MCF 10A (cell line): ENCODE data around the gene ASPA. TPM values are rescaled to one million over a fixed set of nuclear protein-coding genes. Genes with fewer than 3 reads are reported as not detected.

Source experiments
- BruUV-seq: library from RNA; stranded (reverse); fragments of 400-500 nt; replicated peaks from 2 replicates; lab custom pipeline; 2021; lab: Mats Ljungman, UMichigan
- CTCF ChIA-PET: fragments of 300-600 bp; sonication (Branson Sonifier 250); formaldehyde crosslinking; extraction: SDS; loops from one replicate; lab custom pipeline; 2021; ENCODE audit warnings: antibody characterized with exemption, inconsistent platforms; lab: Yijun Ruan, JAX
- POLR2A ChIA-PET: fragments of 300-600, 350-650 bp; sonication (Branson Sonifier 250); formaldehyde crosslinking; extraction: SDS; loops from one replicate; lab custom pipeline; 2020; ENCODE audit warnings: antibody characterized with exemption, inconsistent platforms; lab: Yijun Ruan, JAX
- DNase-seq: peaks from one replicate; pipeline ENCODE4 v3.0.0-alpha.2; 2018; ENCODE audit not compliant: unreplicated experiment
- H3K27ac Mint-ChIP-seq: one replicate; pipeline ENCODE4 v1.8.0; 2022; ENCODE audit warnings: mild to moderate bottlenecking, low read depth, mixed read lengths; ENCODE audit not compliant: unreplicated experiment
- H3K27me3 Mint-ChIP-seq: one replicate; pipeline ENCODE4 v1.8.0; 2022; ENCODE audit warnings: mixed read lengths; ENCODE audit not compliant: insufficient read depth, unreplicated experiment
- H3K36me3 Mint-ChIP-seq: one replicate; pipeline ENCODE4 v1.8.0; 2022; ENCODE audit warnings: mild to moderate bottlenecking, moderate library complexity, mixed read lengths; ENCODE audit not compliant: insufficient read depth, unreplicated experiment
- H3K4me1 Mint-ChIP-seq: one replicate; pipeline ENCODE4 v1.8.0; 2022; ENCODE audit warnings: mixed read lengths; ENCODE audit not compliant: insufficient read depth, unreplicated experiment
- H3K4me3 Mint-ChIP-seq: one replicate; pipeline ENCODE4 v1.8.0; 2022; ENCODE audit warnings: mild to moderate bottlenecking, moderate library complexity, mixed read lengths; ENCODE audit not compliant: unreplicated experiment
- H3K9me3 Mint-ChIP-seq: one replicate; pipeline ENCODE4 v1.8.0; 2022; ENCODE audit warnings: mixed read lengths; ENCODE audit not compliant: unreplicated experiment
- intact Hi-C: fragments of 100-400 bp; cut with micrococcal nuclease; formaldehyde crosslinking; loops from 2 replicates; pipeline ENCODE4 v1.14.1; 2022
- total RNA-seq: library from RNA; stranded (reverse); gene quantifications from 2 replicates; pipeline ENCODE4 v1.2.3, GENCODE V29; 2022
- TF ChIP-seq, protein P1 (sequence below): fragments of 200-600 bp; IDR thresholded peaks from one replicate; pipeline ENCODE4 v1.8.0; 2022; ENCODE audit warnings: antibody characterized with exemption, mild to moderate bottlenecking; ENCODE audit not compliant: unreplicated experiment

The ASPA gene
- total RNA-seq, 1 experiment from 2014 or later: 0.54 TPM

DNA sequence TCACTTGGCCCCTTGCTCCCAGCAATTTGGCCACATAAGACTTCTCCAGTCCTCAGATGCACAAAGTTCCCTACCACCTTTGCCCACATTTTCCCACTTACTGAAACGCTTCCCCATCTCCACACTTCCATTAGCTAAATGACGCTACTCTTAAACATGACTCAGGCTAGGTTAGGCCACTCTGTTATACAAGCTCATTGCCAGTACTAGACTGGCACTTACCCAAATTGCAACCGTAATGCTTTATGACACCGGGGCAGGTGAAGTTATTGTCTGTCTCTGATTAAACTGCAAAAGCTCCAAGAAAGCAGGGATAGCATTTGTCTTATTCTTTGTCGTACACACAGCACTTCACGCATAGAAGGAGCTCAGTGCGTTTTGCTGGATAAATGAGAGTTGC lies 29.2 kb downstream of the ASPA start:
- BruUV-seq: no TSS peak
- H3K36me3 Mint-ChIP-seq: no peaks in the 10 kb centered on the region
- ChIA-PET CTCF (no interaction called here), POLR2A (no interaction called here)
- no peak for DNase-seq
- peaks cover 16% of the 10 kb centered on the region for H3K27me3 Mint-ChIP-seq
- intact Hi-C loops: no loop called here
- no peak overlapping the region for H3K4me3 Mint-ChIP-seq
- TF ChIP-seq, protein P1, sequence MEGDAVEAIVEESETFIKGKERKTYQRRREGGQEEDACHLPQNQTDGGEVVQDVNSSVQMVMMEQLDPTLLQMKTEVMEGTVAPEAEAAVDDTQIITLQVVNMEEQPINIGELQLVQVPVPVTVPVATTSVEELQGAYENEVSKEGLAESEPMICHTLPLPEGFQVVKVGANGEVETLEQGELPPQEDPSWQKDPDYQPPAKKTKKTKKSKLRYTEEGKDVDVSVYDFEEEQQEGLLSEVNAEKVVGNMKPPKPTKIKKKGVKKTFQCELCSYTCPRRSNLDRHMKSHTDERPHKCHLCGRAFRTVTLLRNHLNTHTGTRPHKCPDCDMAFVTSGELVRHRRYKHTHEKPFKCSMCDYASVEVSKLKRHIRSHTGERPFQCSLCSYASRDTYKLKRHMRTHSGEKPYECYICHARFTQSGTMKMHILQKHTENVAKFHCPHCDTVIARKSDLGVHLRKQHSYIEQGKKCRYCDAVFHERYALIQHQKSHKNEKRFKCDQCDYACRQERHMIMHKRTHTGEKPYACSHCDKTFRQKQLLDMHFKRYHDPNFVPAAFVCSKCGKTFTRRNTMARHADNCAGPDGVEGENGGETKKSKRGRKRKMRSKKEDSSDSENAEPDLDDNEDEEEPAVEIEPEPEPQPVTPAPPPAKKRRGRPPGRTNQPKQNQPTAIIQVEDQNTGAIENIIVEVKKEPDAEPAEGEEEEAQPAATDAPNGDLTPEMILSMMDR: no peak
- H3K27ac Mint-ChIP-seq: no peak overlapping the region
- H3K4me1 Mint-ChIP-seq: no peaks in the 10 kb centered on the region
- H3K9me3 Mint-ChIP-seq: peaks cover 9% of the 10 kb centered on the region

DNA sequence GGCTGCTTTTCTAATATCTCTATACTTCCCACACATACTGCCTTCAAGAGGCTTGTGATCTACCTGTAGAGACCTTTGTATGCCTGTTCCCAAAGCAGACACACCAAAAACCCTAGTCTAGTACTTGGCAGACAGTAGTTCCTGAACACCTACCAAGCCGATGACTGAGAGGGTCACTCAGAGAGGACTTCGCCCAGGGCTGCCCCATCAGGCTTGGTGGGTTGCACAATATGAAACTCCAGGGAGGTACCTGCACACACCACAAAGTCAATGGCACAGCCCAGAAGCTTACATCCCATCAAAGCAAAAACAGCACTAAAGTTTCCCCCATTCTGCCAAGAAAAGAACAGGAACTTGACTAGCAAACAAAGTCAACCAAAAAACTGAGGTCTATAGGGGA lies 30.3 kb downstream of the ASPA start:
- TF ChIP-seq, protein P1: no peak
- peaks cover 16% of the 10 kb centered on the region for H3K27me3 Mint-ChIP-seq
- no peaks in the 10 kb centered on the region for H3K4me1 Mint-ChIP-seq
- ChIA-PET POLR2A (no interaction called here), CTCF (interaction anchor here (0.6 kb wide), 1 partner anchor 157 kb away, joined by 3 read pairs; no protein-coding TSS in a partner anchor)
- intact Hi-C loops: no loop called here
- no TSS peak for BruUV-seq
- H3K4me3 Mint-ChIP-seq: no peak overlapping the region
- no peaks in the 10 kb centered on the region for H3K36me3 Mint-ChIP-seq
- no peak overlapping the region for H3K27ac Mint-ChIP-seq
- no peak for DNase-seq
- peaks cover 4% of the 10 kb centered on the region for H3K9me3 Mint-ChIP-seq

DNA sequence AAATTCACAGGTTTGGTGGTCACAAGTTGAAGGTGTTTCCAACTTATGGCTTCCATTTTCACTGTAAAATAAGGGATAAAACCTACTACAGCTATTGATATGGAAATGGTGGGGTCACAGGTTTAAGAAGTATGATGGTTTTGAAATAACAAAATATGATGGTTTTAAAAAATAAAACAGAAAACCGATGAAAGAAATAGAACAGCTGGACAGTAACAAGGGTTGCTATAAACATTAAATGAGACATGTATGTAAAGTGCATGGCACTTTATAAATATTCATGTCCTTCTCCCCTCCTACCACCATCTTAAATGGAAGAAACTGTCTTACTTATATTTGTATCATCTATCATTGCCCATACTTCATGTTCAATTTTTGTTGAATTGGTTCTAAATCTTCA lies 31.3 kb downstream of the ASPA start:
- peaks cover 16% of the 10 kb centered on the region for H3K27me3 Mint-ChIP-seq
- no peak overlapping the region for H3K27ac Mint-ChIP-seq
- H3K9me3 Mint-ChIP-seq: no peaks in the 10 kb centered on the region
- ChIA-PET POLR2A (no interaction called here), CTCF (interaction anchor here (0.5 kb wide), 1 partner anchor 28 kb away, joined by 3 read pairs; no protein-coding TSS in a partner anchor)
- TF ChIP-seq, protein P1: no peak
- no TSS peak for BruUV-seq
- no peak overlapping the region for H3K4me3 Mint-ChIP-seq
- no peaks in the 10 kb centered on the region for H3K36me3 Mint-ChIP-seq
- H3K4me1 Mint-ChIP-seq: no peaks in the 10 kb centered on the region
- no peak for DNase-seq
- intact Hi-C loops: no loop called here

DNA sequence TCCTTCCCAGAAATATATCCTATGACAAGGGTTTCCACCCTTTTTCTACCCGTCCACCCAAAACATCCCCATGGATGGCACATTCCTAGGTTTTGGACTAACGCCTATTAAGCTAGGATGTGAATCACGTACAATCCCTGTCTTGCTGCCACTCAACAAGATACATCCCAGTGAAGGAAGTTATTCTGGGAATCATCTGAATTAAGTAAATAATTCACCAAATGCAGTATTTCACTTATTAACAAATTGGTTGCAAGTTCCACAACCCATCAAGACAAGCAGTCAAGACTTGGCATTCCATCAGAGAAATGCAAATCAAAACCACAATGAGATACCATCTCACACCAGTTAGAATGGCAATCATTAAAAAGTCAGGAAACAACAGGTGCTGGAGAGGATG lies 32.1 kb downstream of the ASPA start:
- CTCF ChIA-PET: no interaction called here
- no TSS peak for BruUV-seq

More for the DNA sequence above, 32.1 kb downstream of the ASPA start:
- Mint-ChIP-seq H3K4me3 (no peak overlapping the region), H3K4me1 (no peaks in the 10 kb centered on the region), H3K36me3 (no peaks in the 10 kb centered on the region), H3K9me3 (no peaks in the 10 kb centered on the region), H3K27me3 (peaks cover 16% of the 10 kb centered on the region), H3K27ac (no peak overlapping the region)
- no peak for DNase-seq
- TF ChIP-seq, protein P1: no peak
- POLR2A ChIA-PET: no interaction called here
- intact Hi-C loops: no loop called here
